Adipocyte (in vitro differentiated cells): Measurements from ENCODE around the gene COMMD2.

Source experiments
- DNase-seq: peaks from one replicate; pipeline ENCODE4 v3.0.0-alpha.2; 2015; ENCODE audit warnings: low read depth
- H3K27me3 ChIP-seq: replicated peaks from 2 replicates; pipeline ENCODE4 v1.7.0; 2013; ENCODE audit warnings: mild to moderate bottlenecking, low read length, moderate library complexity; ENCODE audit not compliant: control insufficient read depth, insufficient read depth
- H3K36me3 ChIP-seq: 2 replicates; pipeline ENCODE4 v1.7.0; 2013; ENCODE audit warnings: low read length, mild to moderate bottlenecking, moderate library complexity; ENCODE audit not compliant: control insufficient read depth, insufficient read depth, severe bottlenecking
- H3K4me1 ChIP-seq: 2 replicates; pipeline ENCODE4 v1.7.0; 2013; ENCODE audit warnings: mild to moderate bottlenecking, low read length, moderate library complexity; ENCODE audit not compliant: control insufficient read depth, insufficient read depth
- H3K4me3 ChIP-seq: 2 replicates; pipeline ENCODE4 v1.7.0; 2013; ENCODE audit warnings: mild to moderate bottlenecking, low read length, moderate library complexity
- H3K9ac ChIP-seq: 2 replicates; pipeline ENCODE4 v1.7.0; 2013; ENCODE audit warnings: mild to moderate bottlenecking, low read length, moderate library complexity
- H3K9me3 ChIP-seq: 2 replicates; pipeline ENCODE4 v1.7.0; 2013; ENCODE audit warnings: mild to moderate bottlenecking, low read length, moderate library complexity; ENCODE audit not compliant: control insufficient read depth

Gene COMMD2

DNA sequence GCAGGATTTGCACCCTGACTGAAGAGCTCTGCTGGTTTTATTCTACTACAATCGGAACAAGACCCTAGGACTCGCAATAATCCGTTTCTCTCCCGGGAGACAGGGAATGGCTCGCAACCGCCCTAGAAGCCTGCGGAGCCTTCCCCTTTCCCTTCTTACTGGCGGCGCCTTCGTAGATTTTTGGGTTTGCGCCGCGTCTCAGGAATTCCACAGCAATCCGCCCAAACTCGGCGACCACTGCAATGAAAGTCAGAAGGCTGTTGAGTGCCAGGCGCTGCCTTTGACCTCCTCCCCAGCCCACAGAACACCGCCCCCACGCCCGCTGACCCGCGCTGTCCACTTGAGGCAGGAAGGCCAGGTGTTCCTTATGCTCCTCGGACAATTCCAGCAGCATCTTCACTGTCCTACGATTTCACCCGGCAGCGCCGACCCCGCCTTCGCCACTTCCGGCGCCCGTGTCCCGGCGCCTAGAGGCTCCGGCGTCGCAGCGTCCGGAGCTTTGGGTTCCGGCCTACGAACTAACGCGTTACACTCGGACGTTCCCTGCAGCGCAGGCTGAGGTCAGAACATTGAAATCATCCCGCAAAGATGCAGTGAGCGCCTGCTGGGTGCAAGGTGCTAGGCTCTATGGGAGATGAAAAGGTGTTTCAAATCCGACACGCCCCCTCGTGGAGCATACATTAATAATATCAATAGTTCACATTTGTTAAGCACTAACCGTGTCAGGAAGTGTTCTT is at the start of gene COMMD2:
COMMD2 (minus strand) TSS at position 439 of the 737 bp plus-strand sequence; CDS start at position 394, 45 bp downstream.
- peaks cover 28% of the 10 kb centered on the region for H3K36me3 ChIP-seq
- no peaks in the 10 kb centered on the region for H3K27me3 ChIP-seq
- H3K9ac ChIP-seq, result peak within 1 kb of the TSS; percentile 93
- H3K9me3 ChIP-seq, result no peaks in the 10 kb centered on the region
- peaks cover 8% of the 10 kb centered on the region for H3K4me1 ChIP-seq
- H3K4me3 ChIP-seq, result peak within 1 kb of the TSS; percentile 98
- peak; percentile 94 for DNase-seq

DNA sequence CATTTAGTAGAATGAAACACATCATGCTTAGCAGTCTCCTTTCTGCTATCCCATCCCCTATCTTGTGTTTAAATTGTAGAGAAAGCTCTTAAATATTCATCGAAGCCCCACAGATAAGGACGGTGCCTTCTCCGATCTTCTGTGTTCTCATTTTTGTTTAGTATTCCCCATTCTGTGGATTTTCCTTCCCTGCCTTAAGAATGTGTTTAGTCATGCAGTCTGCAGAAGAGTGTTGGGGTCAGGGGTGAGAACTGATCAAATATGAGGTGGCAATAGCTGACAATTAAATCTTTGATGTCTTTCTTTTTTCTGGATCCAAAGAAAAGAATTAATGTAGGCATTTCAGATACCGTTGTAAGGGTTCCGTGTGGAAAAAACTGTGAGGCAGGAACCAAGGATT is 49.4 kb upstream of the COMMD2 start:
- no peak for DNase-seq
- no peaks in the 10 kb centered on the region for H3K36me3 ChIP-seq
- H3K4me1 ChIP-seq, result no peaks in the 10 kb centered on the region
- no peaks in the 10 kb centered on the region for H3K27me3 ChIP-seq
- H3K9ac ChIP-seq, result no peak overlapping the region
- no peak overlapping the region for H3K4me3 ChIP-seq
- H3K9me3 ChIP-seq, result no peaks in the 10 kb centered on the region

DNA sequence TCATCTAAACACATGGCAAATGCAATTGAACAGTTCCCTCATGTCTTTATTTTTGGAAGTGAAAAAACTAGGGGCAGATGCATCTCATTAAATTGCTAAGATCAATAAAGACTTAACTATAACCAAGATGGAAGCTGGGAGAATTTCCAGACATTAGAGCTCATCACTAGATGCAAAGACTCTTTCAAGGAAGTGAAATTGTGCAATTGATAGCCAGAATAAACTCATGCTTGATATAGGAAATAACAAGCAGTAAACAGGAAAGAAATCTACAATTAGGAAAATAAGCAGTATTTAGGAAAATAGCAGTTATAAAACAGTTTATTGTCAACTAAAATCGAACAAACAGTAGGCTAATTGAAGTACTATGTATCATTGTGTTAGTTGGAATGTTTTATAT is 48.9 kb upstream of the COMMD2 start:
- H3K4me1 ChIP-seq, result no peaks in the 10 kb centered on the region
- H3K9ac ChIP-seq, result no peak overlapping the region
- no peaks in the 10 kb centered on the region for H3K36me3 ChIP-seq
- H3K27me3 ChIP-seq, result no peaks in the 10 kb centered on the region
- DNase-seq, result no peak
- H3K9me3 ChIP-seq, result no peaks in the 10 kb centered on the region
- no peak overlapping the region for H3K4me3 ChIP-seq

DNA sequence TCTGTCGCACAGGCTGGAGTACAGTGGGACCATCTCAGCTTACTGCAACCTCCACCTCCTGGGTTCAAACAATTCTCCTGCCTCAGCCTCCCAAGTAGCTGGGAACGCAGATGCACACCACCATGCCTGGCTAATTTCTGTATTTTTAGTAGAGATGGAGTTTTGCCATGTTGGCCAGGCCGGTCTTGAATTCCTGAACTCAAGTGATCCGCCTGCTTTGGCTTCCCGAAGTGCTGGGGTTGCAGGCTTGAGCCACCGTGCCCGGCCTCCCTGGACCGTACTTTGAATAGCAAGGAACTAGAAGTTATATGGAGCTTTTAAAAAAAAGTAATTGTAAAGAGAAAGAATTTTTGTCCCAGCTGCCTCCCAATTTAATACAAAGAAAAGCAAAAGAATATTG is 48.4 kb upstream of the COMMD2 start:
- H3K9ac ChIP-seq, result no peak overlapping the region
- no peak overlapping the region for H3K4me3 ChIP-seq
- no peaks in the 10 kb centered on the region for H3K4me1 ChIP-seq
- DNase-seq, result no peak
- no peaks in the 10 kb centered on the region for H3K27me3 ChIP-seq
- H3K9me3 ChIP-seq, result no peaks in the 10 kb centered on the region
- no peaks in the 10 kb centered on the region for H3K36me3 ChIP-seq

DNA sequence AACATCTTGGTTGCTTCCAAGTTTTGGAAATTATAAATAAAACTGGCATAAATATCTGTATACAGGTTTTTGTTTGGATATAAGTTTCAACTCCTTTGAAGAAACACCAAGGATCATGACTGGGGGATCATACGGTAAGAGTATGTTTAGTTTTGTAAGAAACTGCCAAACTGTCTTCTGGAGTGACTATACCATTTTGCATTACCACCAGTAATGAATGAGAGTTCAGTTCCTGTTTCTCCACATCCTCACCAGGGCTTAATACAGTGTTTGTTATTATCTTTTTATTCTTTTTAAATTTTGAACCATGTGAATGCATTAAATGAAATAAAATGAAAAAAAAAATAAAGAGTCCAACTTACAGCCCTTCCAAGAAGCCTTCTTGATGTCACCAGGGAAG is 43.7 kb upstream of the COMMD2 start:
- H3K9me3 ChIP-seq, result no peaks in the 10 kb centered on the region
- H3K9ac ChIP-seq, result no peak overlapping the region
- no peak for DNase-seq
- no peaks in the 10 kb centered on the region for H3K27me3 ChIP-seq
- H3K4me1 ChIP-seq, result no peaks in the 10 kb centered on the region
- no peak overlapping the region for H3K4me3 ChIP-seq
- no peaks in the 10 kb centered on the region for H3K36me3 ChIP-seq

DNA sequence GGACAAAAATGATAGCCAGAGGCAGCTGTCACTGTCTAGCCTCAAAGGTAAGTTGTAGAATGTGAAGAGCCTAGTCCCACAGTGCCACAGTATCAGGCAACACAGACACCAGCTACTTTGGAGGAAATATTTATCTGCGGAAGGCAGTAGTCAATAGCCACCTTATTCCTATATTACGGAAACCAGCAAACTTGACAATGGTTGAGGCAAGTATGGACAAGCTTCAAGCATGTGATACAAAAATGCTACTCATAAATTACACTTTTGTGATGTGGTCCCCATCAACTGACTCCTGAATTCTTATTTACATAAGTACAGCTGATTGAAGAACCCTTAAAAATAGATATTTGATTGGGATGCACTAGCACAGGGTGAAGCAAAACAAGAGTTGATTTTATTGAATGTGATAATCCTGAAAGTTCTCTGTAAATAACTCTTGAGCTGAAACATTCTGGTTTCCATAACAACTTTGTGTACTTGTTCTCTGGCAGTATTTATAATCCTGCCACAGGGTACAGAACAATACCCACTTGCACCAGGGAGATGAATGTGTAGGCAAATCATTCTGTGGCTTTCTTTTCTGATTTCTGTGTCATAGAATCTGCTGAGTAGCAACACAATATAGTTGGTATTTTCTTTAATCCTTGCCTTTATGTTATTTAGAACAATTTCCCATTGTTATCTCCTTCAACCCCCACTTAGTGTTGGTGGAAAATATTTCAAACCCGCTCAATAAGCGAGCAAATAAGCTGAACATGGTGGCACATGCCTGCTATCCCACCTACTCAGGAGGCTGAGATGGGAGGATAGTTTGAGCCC is 40.4 kb upstream of the COMMD2 start, which contains the start of gene ANKUB1:
ANKUB1 (minus strand) TSS at position 103 of the 819 bp plus-strand sequence. CDS start 188 bp downstream, outside the sequence.
- no peaks in the 10 kb centered on the region for H3K9me3 ChIP-seq
- H3K27me3 ChIP-seq, result no peaks in the 10 kb centered on the region
- DNase-seq, result peak; percentile 28
- no peak within 1 kb of the TSS for H3K4me3 ChIP-seq
- no peak within 1 kb of the TSS for H3K9ac ChIP-seq
- no peaks in the 10 kb centered on the region for H3K36me3 ChIP-seq
- H3K4me1 ChIP-seq, result no peaks in the 10 kb centered on the region

DNA sequence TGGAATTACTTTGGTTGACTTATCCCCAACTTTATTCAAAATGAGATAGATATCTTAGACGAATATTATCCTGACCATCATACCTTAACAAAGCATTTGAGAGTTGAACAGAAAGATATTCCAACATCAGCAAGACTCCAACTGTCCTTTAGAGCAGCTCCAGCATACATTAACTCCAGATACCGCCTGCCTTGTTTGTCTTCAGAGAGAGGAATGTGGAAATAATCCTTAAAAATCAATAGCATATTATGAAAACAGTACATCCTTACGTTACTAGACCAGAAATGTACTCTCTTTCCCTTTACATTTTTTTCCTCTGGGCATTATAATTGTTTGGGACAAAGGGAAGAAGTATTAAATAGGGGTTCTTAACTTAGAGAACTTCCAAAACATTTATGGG is 38.4 kb upstream of the COMMD2 start:
- peak; percentile 46 for DNase-seq
- no peak overlapping the region for H3K4me3 ChIP-seq
- H3K36me3 ChIP-seq, result no peaks in the 10 kb centered on the region
- H3K27me3 ChIP-seq, result no peaks in the 10 kb centered on the region
- no peak overlapping the region for H3K9ac ChIP-seq
- no peaks in the 10 kb centered on the region for H3K9me3 ChIP-seq
- H3K4me1 ChIP-seq, result no peaks in the 10 kb centered on the region

DNA sequence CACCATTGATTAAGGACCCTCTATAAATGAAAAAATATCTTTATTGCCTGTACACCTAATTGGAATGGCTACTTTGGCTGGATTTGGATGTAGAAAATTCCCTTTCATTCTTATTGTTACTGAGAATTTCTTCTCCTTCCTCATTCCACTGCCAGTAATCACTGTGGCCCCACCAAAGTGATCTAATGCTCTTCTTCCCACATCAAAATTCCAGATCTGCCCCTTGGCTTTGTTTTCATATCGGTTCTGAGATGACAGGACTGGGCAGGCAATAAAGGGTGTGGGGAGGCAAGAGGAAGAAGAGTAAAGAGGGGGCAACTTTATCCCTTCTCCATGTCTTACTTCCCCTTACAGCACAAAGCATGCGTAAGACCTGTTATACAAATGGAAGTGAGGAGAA is 38.0 kb upstream of the COMMD2 start:
- Histone ChIP-seq H3K36me3 (no peaks in the 10 kb centered on the region), H3K27me3 (no peaks in the 10 kb centered on the region), H3K4me3 (no peak overlapping the region), H3K4me1 (no peaks in the 10 kb centered on the region), H3K9me3 (no peaks in the 10 kb centered on the region), H3K9ac (no peak overlapping the region)
- peak; percentile 40 for DNase-seq

DNA sequence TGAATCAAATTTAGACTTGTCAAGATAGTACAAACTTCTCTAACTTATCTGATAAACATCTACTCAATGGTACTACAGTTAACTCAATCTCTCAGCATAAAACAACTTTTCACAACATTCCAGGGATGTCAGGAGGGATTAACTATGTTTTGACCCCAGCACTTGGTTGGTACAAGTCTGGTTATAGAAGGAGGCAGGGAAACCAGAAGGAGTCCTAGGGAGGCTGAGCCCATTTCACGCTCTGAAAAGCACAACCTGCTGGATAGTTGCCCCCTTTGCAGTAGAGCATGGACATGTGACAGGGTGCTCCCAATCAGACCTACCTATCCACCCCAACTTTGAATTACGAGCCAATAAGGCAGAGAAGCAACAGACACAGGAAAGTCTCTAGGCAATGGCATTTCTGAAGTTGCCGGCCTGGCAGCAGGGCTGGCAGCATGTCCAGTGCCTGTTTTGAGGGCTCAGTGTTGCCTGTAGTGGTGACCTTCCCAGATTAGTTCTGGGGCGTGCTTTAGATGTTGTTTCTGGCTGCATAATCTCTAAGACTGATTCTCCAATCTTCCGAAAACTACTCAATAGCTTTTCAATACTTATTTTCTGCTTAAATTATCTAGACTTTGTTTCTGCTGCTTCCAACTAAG is 31.9 kb upstream of the COMMD2 start:
- Histone ChIP-seq H3K4me1 (peaks cover 17% of the 10 kb centered on the region), H3K4me3 (no peak overlapping the region), H3K9ac (peak overlapping the region; percentile 3), H3K27me3 (no peaks in the 10 kb centered on the region), H3K9me3 (no peaks in the 10 kb centered on the region), H3K36me3 (no peaks in the 10 kb centered on the region)
- peak; percentile 36 for DNase-seq

DNA sequence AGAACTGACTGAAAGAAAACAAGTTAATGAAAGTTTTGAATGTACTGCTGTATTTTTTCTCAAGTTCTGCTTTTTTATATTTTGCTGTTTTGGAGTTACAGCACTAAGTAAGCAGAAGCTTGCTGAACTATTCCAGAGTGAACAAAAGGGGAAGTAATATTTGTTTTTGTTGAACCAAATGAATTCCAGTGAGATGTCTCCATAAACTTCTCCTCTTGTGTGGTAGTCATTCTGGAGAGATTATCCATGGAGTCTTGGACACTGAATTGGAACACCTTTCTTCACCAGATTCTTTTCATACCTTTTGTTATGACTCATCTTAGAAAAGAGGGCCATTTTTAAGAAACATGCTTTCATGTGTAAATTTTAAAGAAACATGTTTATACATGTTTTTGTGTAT is 31.3 kb upstream of the COMMD2 start:
- Histone ChIP-seq H3K27me3 (no peaks in the 10 kb centered on the region), H3K4me3 (peak overlapping the region; percentile 44), H3K36me3 (no peaks in the 10 kb centered on the region), H3K9ac (peak overlapping the region; percentile 68), H3K4me1 (peaks cover 17% of the 10 kb centered on the region), H3K9me3 (no peaks in the 10 kb centered on the region)
- DNase-seq, result peak; percentile 64

DNA sequence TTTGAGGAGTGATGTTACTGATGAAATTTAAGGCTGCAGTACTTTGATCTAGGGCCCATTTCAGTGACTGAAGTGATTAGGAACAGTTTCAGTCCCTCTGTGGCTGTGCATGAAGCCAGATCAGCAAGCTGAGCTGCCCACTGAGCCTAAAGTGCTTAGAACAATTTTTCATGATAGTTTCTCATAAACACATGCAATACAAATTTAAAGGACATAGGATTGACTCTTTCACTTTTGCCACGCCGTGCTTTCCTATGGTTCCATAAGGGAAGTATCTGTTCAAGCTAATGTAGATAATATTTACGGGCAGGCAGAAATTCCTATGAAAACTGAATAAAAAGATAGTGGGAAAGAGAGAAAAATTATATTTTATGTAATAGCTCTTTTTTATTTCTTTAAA is 29.5 kb upstream of the COMMD2 start:
- no peak overlapping the region for H3K4me3 ChIP-seq
- no peak for DNase-seq
- peaks cover 17% of the 10 kb centered on the region for H3K4me1 ChIP-seq
- no peaks in the 10 kb centered on the region for H3K36me3 ChIP-seq
- H3K9ac ChIP-seq, result no peak overlapping the region
- H3K9me3 ChIP-seq, result no peaks in the 10 kb centered on the region
- H3K27me3 ChIP-seq, result no peaks in the 10 kb centered on the region
